CD4-positive, alpha-beta T cell treated with Interleukin-15 for 4 hours (primary cell): ENCODE results near the gene RHOH.
"Not testable (repeated sequence)": the region's sequence is repeated elsewhere in the genome, so short reads cannot be mapped to it uniquely, and the experiment has no call there.

Source experiments
- DNase-seq: peaks from one replicate; pipeline ENCODE4 v3.0.0-alpha.2; 2020; ENCODE audit warnings: low spot score

Gene RHOH, protein sequence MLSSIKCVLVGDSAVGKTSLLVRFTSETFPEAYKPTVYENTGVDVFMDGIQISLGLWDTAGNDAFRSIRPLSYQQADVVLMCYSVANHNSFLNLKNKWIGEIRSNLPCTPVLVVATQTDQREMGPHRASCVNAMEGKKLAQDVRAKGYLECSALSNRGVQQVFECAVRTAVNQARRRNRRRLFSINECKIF

DNA sequence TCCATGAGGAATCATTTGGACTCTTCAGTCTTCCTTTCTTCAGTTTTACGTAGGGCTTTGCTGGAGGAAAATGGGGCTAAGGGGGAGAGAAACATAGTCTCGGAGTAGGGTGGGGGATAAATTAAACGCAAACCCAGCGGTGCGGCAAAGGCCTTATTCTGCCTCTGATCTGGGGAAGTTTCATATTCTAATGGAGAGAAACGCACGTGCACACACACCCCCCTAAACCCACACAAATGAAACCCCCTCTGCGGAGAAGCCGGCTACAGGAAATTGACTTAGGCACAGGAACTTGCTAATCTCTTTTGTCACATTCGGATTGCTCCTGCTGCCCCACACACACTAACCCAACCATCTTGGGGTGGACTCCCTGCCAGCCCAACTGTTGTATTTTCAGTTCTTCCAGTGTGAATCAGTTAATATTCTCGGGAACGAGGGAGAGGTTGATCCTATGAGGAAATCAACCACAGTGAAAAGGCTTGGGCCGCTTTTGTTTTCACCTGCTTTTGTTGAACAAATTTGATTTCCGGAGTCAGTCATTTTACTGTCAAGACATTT lies at the start of gene RHOH:
RHOH (plus strand) TSS at position 308 of the 558 bp plus-strand sequence. CDS start 46,356 bp downstream, outside the sequence.
- DNase-seq, result peak; percentile 76

GRCh38 chr4:40147490-40147889 lies 49.3 kb upstream of the RHOH start:
- not testable (repeated sequence) for DNase-seq

- peak; percentile 88 for DNase-seq
Measured at GRCh38 chr4:40149960-40150385, 46.9 kb upstream of the RHOH start.

GRCh38 chr4:40150932-40151331 lies 45.9 kb upstream of the RHOH start:
- no peak for DNase-seq

DNA sequence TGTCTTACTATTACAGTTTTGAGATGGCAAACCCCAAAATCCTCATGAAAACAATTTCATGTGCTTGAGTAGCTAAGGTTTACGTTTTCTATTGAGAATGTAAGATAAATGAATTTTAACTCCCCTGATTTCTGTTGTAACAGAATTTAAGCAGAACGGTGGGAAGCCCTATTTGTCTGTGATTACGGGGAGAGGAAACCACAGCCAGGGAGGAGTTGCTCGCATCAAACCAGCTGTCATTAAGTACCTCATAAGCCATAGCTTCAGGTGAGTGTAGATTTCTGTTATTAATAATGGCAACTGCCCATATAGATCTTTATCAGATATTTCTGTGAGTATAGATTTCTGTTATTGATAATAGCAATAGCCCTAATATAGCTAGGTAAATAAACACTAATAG lies 44.2 kb upstream of the RHOH start:
- DNase-seq, result peak; percentile 52

- DNase-seq, result no peak
Measured at GRCh38 chr4:40157436-40157835, 39.4 kb upstream of the RHOH start.

GRCh38 chr4:40160258-40160657 lies 36.6 kb upstream of the RHOH start:
- no peak for DNase-seq

GRCh38 chr4:40164459-40164858 lies 32.4 kb upstream of the RHOH start:
- DNase-seq, result no peak

- DNase-seq, result no peak
Measured at GRCh38 chr4:40165916-40166315, 30.9 kb upstream of the RHOH start.

- no peak for DNase-seq
Measured at GRCh38 chr4:40168070-40168469, 28.8 kb upstream of the RHOH start.

GRCh38 chr4:40170588-40170987 lies 26.2 kb upstream of the RHOH start:
- DNase-seq, result no peak

DNA sequence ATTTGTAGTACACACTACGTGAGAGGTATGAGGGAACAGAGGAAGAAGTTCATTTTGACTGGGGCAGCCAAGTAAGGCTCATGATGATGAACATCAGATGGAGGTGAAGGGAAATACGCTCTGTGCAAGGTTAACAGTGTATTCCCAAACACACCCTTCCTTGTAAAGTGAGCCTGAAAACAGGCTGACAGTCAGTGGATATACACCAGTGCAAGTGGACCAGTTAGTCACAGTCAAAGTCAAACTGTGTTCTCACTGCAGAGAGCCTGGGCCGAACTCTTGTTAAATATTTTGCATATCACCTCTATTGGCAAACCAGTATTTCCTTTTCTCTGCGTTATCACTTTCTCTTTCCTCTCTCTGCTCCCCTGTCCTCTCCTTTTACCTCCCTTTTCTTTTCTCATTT lies 23.4 kb upstream of the RHOH start:
- DNase-seq, result no peak

- DNase-seq, result no peak
Measured at GRCh38 chr4:40176602-40177001, 20.2 kb upstream of the RHOH start.

DNA sequence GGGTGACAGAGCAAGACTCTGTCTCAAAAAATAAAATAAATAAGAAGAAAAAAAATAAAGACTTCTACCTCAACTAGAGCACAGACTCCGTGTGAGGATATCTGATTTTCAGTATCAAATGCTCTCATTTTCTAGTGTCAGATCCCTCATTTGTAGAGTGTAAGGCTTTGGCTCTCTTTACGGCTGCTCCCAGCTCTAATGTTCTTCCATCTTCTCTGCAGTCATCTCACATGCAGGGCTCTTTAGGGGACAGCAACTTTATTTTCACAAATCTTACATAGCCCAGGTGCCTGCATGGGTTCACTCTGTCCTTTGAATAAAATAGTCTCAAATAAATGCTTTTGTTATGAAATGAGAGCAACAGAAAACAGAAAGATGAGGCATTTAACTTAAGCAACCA lies 19.2 kb upstream of the RHOH start:
- no peak for DNase-seq

- no peak for DNase-seq
Measured at GRCh38 chr4:40178672-40179071, 18.2 kb upstream of the RHOH start.

DNA sequence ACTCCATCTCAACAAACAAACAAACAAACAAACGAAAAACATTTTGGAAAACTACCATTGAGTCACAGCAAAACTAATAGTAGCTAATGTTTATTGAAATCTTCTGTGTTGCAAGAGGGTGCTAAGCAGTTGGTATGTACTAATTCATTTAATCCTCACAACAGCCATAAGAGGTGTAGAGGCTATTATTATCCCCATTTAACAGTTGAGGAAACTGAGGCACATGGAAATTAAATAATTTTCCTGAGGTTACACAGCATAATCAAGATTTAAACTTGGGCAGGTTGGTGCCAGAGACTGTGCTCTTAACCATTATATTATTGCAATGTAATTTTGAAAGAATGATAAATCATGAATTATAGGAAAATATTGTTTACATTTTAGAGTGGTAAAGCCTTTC lies 17.5 kb upstream of the RHOH start:
- DNase-seq, result no peak

DNA sequence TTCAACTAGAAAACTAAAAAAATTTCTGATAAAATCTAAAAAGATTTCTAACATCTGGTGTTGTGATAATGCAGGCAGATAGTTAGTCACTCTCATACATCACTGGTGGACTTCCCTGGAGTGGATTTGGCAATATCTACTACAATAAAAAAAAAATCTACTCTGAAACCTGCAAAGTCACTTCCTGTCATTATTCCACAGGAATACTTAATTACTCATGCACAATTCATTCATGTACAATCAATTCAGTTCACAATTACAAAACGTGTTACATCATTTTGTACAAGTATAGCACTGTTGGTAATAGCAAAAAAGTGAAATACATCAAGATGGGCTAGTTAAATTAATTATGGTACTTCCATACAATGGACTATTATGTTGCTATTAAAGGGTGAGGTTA lies 16.5 kb upstream of the RHOH start:
- DNase-seq, result no peak

DNA sequence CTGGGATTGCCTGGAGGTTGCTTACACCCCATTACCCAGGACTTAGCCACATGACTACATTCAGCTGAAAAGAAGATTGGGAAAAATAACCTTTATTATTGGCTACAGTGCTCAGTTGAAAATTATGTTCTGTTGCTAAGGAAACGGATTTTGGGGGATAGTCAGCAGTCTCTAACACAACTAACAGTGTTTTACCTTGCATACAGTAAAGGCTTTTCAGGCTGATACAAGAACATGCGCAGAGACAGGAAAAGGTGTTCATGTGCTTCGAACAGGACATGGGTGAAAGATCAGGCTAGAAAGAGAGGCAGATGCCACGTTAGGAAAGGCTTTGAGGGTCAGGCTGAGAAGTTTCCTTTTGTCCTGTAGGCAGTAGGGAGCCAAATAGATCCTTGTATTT lies 14.8 kb upstream of the RHOH start:
- no peak for DNase-seq

DNA sequence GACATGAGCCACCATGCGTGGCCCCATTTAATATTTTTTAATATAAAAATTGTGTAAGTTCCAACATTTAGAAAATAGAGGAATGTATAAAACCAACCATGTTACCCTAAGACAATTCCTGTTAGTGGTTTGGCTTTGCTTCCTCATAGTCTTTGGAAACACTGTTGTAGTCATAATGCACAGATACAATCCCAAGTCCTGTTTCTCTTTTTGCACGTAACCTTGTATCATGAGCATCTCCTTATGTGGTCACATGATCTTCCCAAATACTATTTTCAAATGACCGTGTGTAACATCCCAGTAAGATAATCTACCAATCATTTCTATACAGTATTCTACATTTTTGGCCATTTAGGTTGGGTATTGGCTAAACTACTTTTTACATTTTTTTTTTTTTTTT lies 13.9 kb upstream of the RHOH start:
- no peak for DNase-seq

DNA sequence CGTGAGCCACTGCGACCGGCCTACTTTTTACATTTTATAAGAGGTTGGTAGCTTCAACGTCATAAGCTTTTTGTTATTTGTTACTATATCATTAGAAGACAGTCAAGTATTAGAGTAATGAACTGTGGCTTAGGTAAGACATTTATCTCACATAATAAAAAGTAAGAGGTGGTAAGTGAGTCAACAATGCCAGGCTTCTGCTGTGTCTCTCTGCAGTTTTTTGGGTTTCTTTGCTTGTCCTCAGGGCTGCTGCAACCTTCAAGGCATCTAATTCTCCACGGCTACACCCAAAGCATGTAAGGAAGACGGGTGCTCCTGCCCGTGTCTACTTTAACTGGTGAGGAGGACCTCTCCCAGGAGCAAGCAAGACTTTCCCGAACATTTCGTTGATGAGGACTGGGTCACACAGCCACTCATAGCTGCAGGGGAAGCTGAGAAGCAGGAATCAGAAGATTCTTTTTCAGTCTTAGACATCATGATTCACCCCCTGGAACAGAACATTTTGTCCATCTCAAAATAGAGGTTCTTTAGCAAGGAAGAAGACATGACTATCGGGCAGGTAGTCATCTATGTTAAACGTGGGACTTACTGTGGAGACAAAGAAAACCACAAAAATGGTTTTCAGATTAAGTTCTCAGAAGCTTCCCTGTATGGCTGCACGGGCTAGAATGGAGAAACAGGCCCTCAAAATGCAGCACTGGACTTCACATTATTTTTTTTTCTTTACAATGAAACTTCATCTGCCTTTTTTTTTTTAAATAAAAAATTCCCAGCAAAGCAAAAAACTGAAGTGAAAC lies 13.0 kb upstream of the RHOH start:
- no peak for DNase-seq

DNA sequence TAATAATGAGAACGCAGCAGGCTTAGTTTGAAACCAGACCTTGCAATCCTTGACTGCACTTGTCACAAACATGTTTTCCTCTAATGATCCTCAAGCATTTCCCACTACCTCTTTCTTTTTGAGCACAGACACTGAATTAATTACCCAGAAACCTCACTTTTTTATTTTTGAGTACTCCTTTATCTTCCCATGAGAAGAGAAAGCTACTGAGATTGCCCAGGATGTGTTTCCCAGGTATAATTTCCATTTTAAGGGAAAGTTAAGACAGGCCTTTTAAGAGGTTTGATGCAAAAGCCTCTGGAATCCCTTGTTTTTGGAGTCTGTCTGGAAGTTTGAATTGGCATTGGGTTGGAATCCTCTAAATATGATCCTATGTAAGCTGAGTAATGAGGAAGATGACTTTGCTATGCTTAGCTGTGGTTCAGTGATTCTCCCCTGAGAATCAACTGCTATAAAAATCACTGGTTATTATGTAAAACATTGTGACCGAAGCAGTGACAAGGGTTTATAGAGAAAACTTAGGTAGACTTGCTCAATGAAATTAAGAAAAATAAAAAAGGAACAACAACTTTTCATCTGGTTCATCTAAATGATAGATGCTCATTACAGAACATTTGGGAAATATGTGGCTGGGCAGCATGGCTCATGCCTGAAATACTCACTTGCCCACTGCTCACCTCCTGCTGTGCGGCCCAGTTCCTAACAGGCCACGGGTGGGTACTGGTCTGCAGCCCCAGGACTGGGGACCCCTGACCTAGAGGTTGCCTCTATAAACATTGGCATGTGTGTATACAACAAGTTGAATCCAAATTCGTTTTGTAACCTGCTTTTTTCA lies 10.8 kb upstream of the RHOH start:
- no peak for DNase-seq

GRCh38 chr4:40186665-40187014 lies 10.2 kb upstream of the RHOH start:
- DNase-seq, result no peak
